NCI-H69 (cell line): ENCODE results near the gene RPS6KA3.
A peak's percentile ranks its signal among the peaks of the same experiment; 100 is the strongest.
"Not testable (repeated sequence)": the region's sequence is repeated elsewhere in the genome, so short reads cannot be mapped to it uniquely, and the experiment has no call there.

Experiments
- DNase-seq: peaks from one replicate; lab custom pipeline; 2025; lab: John Stamatoyannopoulos, UW

Gene RPS6KA3

GRCh38 chrX:20143111-20143510, 123.6 kb downstream of the RPS6KA3 start:
- DNase-seq, result no peak

GRCh38 chrX:20141281-20142220, 125.2 kb downstream of the RPS6KA3 start, which contains the start of gene EIF1AX:
EIF1AX (minus strand) TSS chrX:20141838; CDS start chrX:20141640, 198 bp downstream.
- DNase-seq, result peak; percentile 98

GRCh38 chrX:20140420-20140819, 126.3 kb downstream of the RPS6KA3 start:
- DNase-seq, result peak; percentile 29

- no peak for DNase-seq
These were observed 126.7 kb downstream of the RPS6KA3 start for GRCh38 chrX:20139966-20140365.

GRCh38 chrX:20135944-20136343, 130.8 kb downstream of the RPS6KA3 start:
- no peak for DNase-seq

GRCh38 chrX:20132666-20133065, 134.0 kb downstream of the RPS6KA3 start:
- DNase-seq, result no peak

GRCh38 chrX:20130357-20130756, 136.4 kb downstream of the RPS6KA3 start:
- DNase-seq, result no peak

- DNase-seq, result no peak
These were observed 137.2 kb downstream of the RPS6KA3 start for GRCh38 chrX:20129547-20129946.

- peak; percentile 5 for DNase-seq
These were observed 138.0 kb downstream of the RPS6KA3 start for GRCh38 chrX:20128670-20129069.

GRCh38 chrX:20127440-20127839, 139.3 kb downstream of the RPS6KA3 start:
- not testable (repeated sequence) for DNase-seq

GRCh38 chrX:20126833-20127232, 139.9 kb downstream of the RPS6KA3 start:
- DNase-seq, result not testable (repeated sequence)

- no peak for DNase-seq
These were observed 141.7 kb downstream of the RPS6KA3 start for GRCh38 chrX:20124964-20125363.

- peak; percentile 21 for DNase-seq
These were observed 148.5 kb downstream of the RPS6KA3 start for GRCh38 chrX:20118065-20118824.

GRCh38 chrX:20116577-20117240, 150.0 kb downstream of the RPS6KA3 start, which contains the start of gene MAP7D2:
MAP7D2 (minus strand) TSS chrX:20116907; CDS start chrX:20116879, 28 bp downstream.
- peak; percentile 53 for DNase-seq

GRCh38 chrX:20116087-20116576, 150.6 kb downstream of the RPS6KA3 start:
- DNase-seq, result peak; percentile 65

- no peak for DNase-seq
These were observed 154.5 kb downstream of the RPS6KA3 start for GRCh38 chrX:20112022-20112774.

GRCh38 chrX:20111271-20111670, 155.4 kb downstream of the RPS6KA3 start:
- DNase-seq, result no peak

- DNase-seq, result no peak
These were observed 164.7 kb downstream of the RPS6KA3 start for GRCh38 chrX:20101934-20102581.
